GM18520 (cell line): Measurements from ENCODE around the gene OMA1.
"Not testable (repeated sequence)": the region's sequence is repeated elsewhere in the genome, so short reads cannot be mapped to it uniquely, and the experiment has no call there.

Experiments used
- ATAC-seq: cut with Tn5 transposase; IDR thresholded peaks from one replicate; pipeline ENCODE4 v1.9.1; 2021; ENCODE audit not compliant: unreplicated experiment

The OMA1 gene

GRCh38 chr1:58531842-58532241 lies 14.7 kb downstream of the OMA1 start:
- not testable (repeated sequence) for ATAC-seq

- no peak for ATAC-seq
Observed at GRCh38 chr1:58529284-58529683, 17.2 kb downstream of the OMA1 start.

GRCh38 chr1:58528518-58528917 lies 18.0 kb downstream of the OMA1 start:
- ATAC-seq, result no peak

- ATAC-seq, result no peak
Observed at GRCh38 chr1:58524353-58524945, 22.1 kb downstream of the OMA1 start.

GRCh38 chr1:58515794-58516401 lies 30.6 kb downstream of the OMA1 start:
- ATAC-seq, result no peak

- no peak for ATAC-seq
Observed at GRCh38 chr1:58513956-58514355, 32.6 kb downstream of the OMA1 start.

- ATAC-seq, result no peak
Observed at GRCh38 chr1:58508629-58509028, 37.9 kb downstream of the OMA1 start.

GRCh38 chr1:58505286-58505685 lies 41.2 kb downstream of the OMA1 start:
- no peak for ATAC-seq

- no peak for ATAC-seq
Observed at GRCh38 chr1:58502519-58502918, 44.0 kb downstream of the OMA1 start.

GRCh38 chr1:58500043-58500442 lies 46.5 kb downstream of the OMA1 start:
- ATAC-seq, result no peak

GRCh38 chr1:58497499-58497898 lies 49.0 kb downstream of the OMA1 start:
- ATAC-seq, result no peak

GRCh38 chr1:58496042-58496441 lies 50.5 kb downstream of the OMA1 start:
- ATAC-seq, result no peak

- not testable (repeated sequence) for ATAC-seq
Observed at GRCh38 chr1:58488914-58489313, 57.6 kb downstream of the OMA1 start.

GRCh38 chr1:58487002-58487401 lies 59.5 kb downstream of the OMA1 start:
- no peak for ATAC-seq

GRCh38 chr1:58481962-58482361 lies 64.6 kb downstream of the OMA1 start:
- ATAC-seq, result no peak

- no peak for ATAC-seq
Observed at GRCh38 chr1:58480191-58480590, 66.3 kb downstream of the OMA1 start.

GRCh38 chr1:58477390-58477789 lies 69.1 kb downstream of the OMA1 start:
- no peak for ATAC-seq

- ATAC-seq, result no peak
Observed at GRCh38 chr1:58476179-58476578, 70.3 kb downstream of the OMA1 start.

GRCh38 chr1:58469476-58469875 lies 77.0 kb downstream of the OMA1 start:
- no peak for ATAC-seq

- ATAC-seq, result no peak
Observed at GRCh38 chr1:58469016-58469415, 77.5 kb downstream of the OMA1 start.

- no peak for ATAC-seq
Observed at GRCh38 chr1:58468612-58469011, 77.9 kb downstream of the OMA1 start.

- ATAC-seq, result no peak
Observed at GRCh38 chr1:58466630-58467241, 79.8 kb downstream of the OMA1 start.
